Activated T-cell treated with anti-CD3 and anti-CD28 coated beads, Interleukin-2, amount 50 U/mL, for 24 hours (primary cell): ENCODE data around the gene LHFPL3.
"Not testable (repeated sequence)": the region's sequence is repeated elsewhere in the genome, so short reads cannot be mapped to it uniquely, and the experiment has no call there.

Source experiments
- DNase-seq: peaks from one replicate; pipeline ENCODE4 v3.0.0-alpha.2; 2020
- H3K27ac Mint-ChIP-seq: 2 replicates; pipeline ENCODE4 v1.8.0; 2020; ENCODE audit warnings: mild to moderate bottlenecking, mixed read lengths
- H3K27me3 Mint-ChIP-seq: 2 replicates; pipeline ENCODE4 v1.8.0; 2020; ENCODE audit warnings: mixed read lengths
- H3K36me3 Mint-ChIP-seq: 2 replicates; pipeline ENCODE4 v1.8.0; 2020; ENCODE audit warnings: low read depth, mixed read lengths
- H3K4me1 Mint-ChIP-seq: 2 replicates; pipeline ENCODE4 v1.8.0; 2020; ENCODE audit warnings: low read depth, mixed read lengths
- H3K4me3 Mint-ChIP-seq: 2 replicates; pipeline ENCODE4 v1.8.0; 2020; ENCODE audit warnings: mild to moderate bottlenecking, moderate library complexity, mixed read lengths
- H3K9me3 Mint-ChIP-seq: 2 replicates; pipeline ENCODE4 v1.8.0; 2020; ENCODE audit warnings: mixed read lengths

Gene LHFPL3

DNA sequence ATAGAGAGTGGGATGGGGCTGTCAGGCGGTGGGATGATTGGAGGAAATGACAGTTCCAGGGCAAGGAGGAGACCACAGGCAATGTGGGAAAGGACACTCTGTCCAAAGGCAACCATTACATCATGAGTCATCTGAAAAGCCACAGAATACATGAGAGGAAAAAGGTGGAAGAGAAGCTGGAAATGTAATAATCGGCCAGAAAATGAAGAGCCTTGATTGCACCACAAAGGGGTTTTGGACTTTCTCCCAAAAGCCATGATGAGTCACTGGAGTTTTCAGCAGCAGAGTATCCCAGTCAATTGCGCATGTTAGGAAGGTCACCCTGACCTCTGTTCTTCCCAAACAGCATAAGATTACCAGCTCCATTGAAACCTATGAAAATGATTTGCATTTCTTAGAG lies 222.0 kb downstream of the LHFPL3 start:
- no peak overlapping the region for H3K27ac Mint-ChIP-seq
- H3K27me3 Mint-ChIP-seq, result no peaks in the 10 kb centered on the region
- H3K36me3 Mint-ChIP-seq, result no peaks in the 10 kb centered on the region
- no peak overlapping the region for H3K4me3 Mint-ChIP-seq
- no peak for DNase-seq
- peaks cover 3% of the 10 kb centered on the region for H3K9me3 Mint-ChIP-seq
- no peaks in the 10 kb centered on the region for H3K4me1 Mint-ChIP-seq

DNA sequence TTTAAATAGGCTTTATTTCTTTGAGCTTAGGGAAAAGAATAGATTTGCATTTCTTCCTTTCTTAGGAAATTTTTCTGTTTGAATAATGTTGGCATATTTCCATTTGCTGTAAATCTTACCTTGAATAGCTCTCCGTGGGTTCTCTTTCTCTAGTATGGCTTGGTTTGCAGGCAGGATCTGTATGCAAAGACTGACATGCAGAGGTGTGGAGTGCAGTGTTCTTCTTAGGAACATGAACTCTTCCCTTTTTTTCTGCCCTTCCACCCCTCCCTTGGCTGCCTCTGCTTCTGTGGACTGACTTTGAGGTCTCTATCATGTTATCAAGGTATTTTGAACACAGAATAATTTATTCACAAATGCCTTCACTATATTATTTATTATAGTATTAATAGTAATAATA lies 222.8 kb downstream of the LHFPL3 start:
- Mint-ChIP-seq H3K4me1 (no peaks in the 10 kb centered on the region), H3K9me3 (peaks cover 8% of the 10 kb centered on the region), H3K27me3 (no peaks in the 10 kb centered on the region), H3K27ac (no peak overlapping the region), H3K4me3 (no peak overlapping the region), H3K36me3 (no peaks in the 10 kb centered on the region)
- no peak for DNase-seq

DNA sequence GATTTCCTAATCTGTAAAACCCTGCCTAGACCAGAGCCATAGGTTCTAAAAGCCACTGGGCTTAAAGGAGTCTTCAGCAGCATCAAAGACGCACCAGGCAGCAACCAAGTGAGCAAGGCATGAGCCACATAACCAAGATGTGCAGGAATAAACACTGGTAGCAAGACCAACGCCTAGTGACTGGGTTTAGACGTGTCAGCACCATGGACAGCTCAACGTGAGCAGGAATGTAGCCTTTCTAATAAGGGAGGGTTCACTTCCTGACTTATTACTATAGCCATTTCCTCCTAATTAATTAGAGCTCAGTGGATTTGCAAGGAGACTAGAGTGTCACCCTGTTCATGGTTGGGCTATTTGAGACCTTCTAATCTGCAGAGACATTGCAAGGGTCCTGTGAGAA lies 223.7 kb downstream of the LHFPL3 start:
- no peak overlapping the region for H3K4me3 Mint-ChIP-seq
- H3K27me3 Mint-ChIP-seq, result no peaks in the 10 kb centered on the region
- H3K36me3 Mint-ChIP-seq, result no peaks in the 10 kb centered on the region
- no peak overlapping the region for H3K27ac Mint-ChIP-seq
- H3K9me3 Mint-ChIP-seq, result peaks cover 11% of the 10 kb centered on the region
- no peaks in the 10 kb centered on the region for H3K4me1 Mint-ChIP-seq
- DNase-seq, result no peak

DNA sequence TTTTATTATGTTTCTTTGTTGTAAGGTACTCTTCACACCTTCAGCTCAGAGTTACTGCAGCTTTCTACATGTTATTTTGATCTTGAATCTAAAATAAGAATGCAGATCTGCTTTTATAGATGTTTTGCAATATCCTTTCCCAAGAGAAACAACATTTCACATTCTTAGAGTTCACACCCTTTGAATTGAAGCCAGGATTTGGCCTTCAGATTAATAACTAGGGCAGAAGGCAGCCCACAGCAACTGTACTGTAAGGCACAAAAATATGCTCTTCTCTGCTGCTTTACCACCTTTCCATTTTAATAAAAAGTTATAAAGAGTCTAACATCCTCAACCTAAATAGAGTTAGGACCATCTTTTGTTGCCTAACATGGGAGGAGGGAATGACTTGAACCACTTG lies 224.7 kb downstream of the LHFPL3 start:
- peaks cover 14% of the 10 kb centered on the region for H3K9me3 Mint-ChIP-seq
- no peak for DNase-seq
- no peaks in the 10 kb centered on the region for H3K27me3 Mint-ChIP-seq
- H3K27ac Mint-ChIP-seq, result no peak overlapping the region
- no peaks in the 10 kb centered on the region for H3K36me3 Mint-ChIP-seq
- no peaks in the 10 kb centered on the region for H3K4me1 Mint-ChIP-seq
- H3K4me3 Mint-ChIP-seq, result no peak overlapping the region

DNA sequence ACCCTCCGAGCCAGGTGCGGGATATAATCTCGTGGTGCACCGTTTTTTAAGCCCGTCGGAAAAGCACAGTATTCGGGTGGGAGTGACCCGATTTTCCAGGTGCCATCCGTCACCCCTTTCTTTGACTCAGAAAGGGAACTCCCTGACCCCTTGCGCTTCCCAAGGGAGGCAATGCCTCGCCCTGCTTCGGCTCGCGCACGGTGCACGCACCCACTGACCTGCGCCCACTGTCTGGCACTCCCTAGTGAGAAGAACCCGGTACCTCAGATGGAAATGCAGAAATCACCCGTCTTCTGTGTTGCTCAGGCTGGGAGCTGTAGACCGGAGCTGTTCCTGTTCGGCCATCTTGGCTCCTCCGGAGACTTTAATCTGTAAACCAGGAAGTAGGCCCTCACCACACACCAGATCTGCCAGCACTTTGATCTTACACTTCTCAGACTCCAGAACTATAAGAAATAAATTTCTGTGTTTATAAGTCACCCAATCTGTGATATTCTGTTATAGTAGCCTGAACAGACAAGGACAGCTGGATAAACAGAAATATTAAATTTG lies 235.0 kb downstream of the LHFPL3 start:
- H3K36me3 Mint-ChIP-seq, H3K27ac Mint-ChIP-seq: not testable (repeated sequence)

DNA sequence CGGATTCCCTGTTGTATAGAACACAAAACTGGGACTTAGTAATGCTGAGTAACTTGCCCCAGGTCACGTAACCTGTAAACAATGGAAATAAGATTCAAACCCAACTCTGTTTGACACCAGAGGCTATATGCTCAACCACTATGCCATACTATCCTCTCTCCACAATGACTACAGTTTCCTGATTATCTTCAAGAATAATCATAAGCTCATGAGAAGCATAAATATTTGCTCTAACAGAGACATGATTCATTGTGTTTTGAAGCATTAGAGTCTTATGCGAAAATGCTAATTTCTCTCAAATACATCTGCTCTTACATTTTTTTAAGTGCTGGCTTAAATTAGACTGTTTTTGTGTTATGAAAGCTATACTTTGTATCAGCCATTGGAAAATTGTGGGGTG lies 241.3 kb downstream of the LHFPL3 start:
- Mint-ChIP-seq H3K9me3 (no peaks in the 10 kb centered on the region), H3K36me3 (no peaks in the 10 kb centered on the region), H3K27ac (no peak overlapping the region), H3K27me3 (peaks cover 2% of the 10 kb centered on the region), H3K4me1 (no peaks in the 10 kb centered on the region), H3K4me3 (no peak overlapping the region)
- DNase-seq, result no peak

More for the DNA sequence above, 235.0 kb downstream of the LHFPL3 start:
- not testable (repeated sequence) for H3K9me3 Mint-ChIP-seq, H3K4me1 Mint-ChIP-seq, DNase-seq, H3K4me3 Mint-ChIP-seq, H3K27me3 Mint-ChIP-seq

DNA sequence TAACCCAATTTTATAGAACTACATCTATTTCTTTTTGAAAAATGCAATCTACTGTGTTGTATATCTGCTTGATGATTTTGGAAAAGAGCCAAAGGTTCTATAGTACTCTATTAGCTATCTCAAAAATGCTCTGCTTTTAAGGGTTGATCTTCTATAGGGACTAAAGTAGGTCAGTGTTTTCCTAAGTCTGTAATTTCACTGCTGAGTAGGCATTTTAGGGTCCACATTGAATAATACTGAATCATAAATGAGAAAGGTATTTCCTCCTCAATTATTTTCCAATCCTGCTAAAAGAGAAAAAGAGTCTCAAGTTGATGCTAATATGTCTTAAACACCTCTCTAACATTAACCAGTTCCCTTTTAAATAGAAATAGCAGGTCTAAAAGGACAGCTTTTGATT lies 244.2 kb downstream of the LHFPL3 start:
- no peaks in the 10 kb centered on the region for H3K4me1 Mint-ChIP-seq

DNA sequence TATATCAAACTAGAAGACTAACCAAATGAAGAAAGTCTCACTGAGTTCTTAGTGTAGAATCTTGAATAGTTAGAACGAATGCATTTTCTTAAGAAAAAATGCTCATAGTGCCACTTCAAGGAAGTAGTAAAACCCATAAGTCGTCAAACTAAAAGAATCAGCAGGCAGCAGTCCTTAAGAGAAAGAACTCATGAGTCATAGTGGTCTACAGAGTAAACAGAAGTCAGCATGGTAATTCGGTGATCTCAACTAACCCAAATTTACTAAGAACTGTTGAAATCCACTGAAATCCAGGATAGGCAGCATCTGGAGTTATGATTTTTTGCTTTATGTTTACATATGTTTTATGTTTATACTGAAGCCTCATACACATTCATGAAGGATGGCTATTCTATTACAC lies 256.2 kb downstream of the LHFPL3 start:
- Mint-ChIP-seq H3K4me3 (no peak overlapping the region), H3K4me1 (no peaks in the 10 kb centered on the region), H3K27ac (no peak overlapping the region), H3K9me3 (no peaks in the 10 kb centered on the region), H3K27me3 (no peaks in the 10 kb centered on the region), H3K36me3 (no peaks in the 10 kb centered on the region)
- no peak for DNase-seq

More for the DNA sequence above, 244.2 kb downstream of the LHFPL3 start:
- Mint-ChIP-seq H3K9me3 (no peaks in the 10 kb centered on the region), H3K4me3 (no peak overlapping the region), H3K27ac (no peak overlapping the region), H3K36me3 (no peaks in the 10 kb centered on the region), H3K27me3 (peaks cover 2% of the 10 kb centered on the region)
- DNase-seq, result no peak

DNA sequence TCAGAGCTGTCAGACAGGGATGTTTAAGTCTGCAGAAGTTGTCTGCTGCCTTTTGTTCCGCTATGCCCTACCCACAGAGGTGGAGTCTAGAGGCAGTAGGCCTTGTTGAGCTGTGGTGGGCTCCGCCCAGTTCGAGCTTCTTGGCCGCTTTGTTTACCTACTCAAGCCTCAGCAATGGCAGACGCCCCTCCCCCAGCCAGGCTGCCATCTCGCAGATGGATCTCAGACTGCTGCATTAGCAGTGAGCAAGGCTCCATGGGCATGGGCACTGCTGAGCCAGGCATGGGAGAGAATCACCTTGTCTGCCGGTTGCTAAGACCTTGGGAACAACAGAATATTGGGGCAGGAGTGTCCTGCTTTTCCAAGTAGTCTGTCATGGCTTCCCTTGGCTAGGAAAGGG lies 267.2 kb downstream of the LHFPL3 start:
- not testable (repeated sequence) for H3K27ac Mint-ChIP-seq, H3K36me3 Mint-ChIP-seq, H3K4me1 Mint-ChIP-seq

DNA sequence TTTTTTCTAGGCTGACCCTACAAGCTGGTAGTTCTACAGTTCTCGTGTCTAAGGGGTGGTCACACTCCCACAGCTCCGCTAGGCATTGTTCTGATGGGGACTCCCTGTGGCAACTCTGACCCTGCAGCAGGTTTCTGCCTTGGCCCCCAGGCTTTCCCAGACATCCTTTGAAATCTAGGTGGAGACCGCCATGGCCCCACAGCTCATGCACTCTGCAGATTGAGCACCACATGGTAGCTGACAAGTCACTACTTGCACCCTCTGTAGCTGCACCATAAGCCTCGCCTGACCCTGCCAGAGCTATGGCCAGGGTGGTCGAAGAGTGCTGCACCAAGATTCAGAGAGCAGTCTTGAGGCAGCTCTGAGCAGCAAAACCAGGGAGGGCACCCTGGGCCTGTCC lies 275.6 kb downstream of the LHFPL3 start:
- Mint-ChIP-seq H3K36me3 (no peaks in the 10 kb centered on the region), H3K9me3 (peaks cover 1% of the 10 kb centered on the region), H3K4me3 (no peak overlapping the region), H3K27ac (no peak overlapping the region), H3K27me3 (no peaks in the 10 kb centered on the region), H3K4me1 (no peaks in the 10 kb centered on the region)
- no peak for DNase-seq

More for the DNA sequence above, 267.2 kb downstream of the LHFPL3 start:
- H3K4me3 Mint-ChIP-seq, H3K9me3 Mint-ChIP-seq, H3K27me3 Mint-ChIP-seq, DNase-seq: not testable (repeated sequence)

DNA sequence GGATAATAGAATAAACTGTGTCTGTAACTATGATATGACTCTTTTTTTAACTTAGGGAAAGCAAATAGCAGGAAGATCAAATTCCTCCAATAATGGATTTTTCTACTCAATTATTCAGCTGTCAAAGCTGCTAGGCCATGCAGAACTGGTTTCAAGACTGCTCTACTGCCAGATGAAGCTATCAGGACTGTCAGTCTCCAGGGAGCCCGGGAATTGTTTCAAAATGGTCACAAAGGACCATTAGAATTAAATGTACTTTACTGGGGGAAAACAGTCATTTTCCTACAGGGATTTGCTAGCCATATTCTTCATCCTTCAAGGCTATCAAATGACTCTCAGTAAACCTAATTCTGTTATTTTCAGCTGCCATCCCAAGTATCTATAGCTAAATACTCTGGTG lies 276.3 kb downstream of the LHFPL3 start:
- no peaks in the 10 kb centered on the region for H3K36me3 Mint-ChIP-seq
- no peaks in the 10 kb centered on the region for H3K4me1 Mint-ChIP-seq

DNA sequence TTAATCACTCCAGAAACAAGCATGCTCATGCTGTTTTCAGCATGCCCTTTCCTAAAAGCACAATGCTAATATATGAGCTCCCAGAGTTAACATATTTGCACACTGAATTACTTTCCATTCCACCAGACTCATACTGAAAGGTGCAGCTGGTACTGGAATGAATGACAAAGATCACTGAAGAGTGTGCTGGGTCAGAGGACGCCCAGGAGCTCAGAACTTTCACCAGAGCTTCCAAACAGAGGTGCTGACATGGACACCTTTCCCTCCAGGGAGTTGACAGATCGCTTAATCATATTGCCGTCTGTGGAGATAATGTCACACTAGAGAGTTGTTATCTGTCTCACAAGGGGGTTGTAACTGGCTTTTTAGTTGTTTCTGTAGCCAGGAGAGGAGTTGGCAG lies 292.9 kb downstream of the LHFPL3 start:
- Mint-ChIP-seq H3K4me1 (no peaks in the 10 kb centered on the region), H3K9me3 (no peaks in the 10 kb centered on the region), H3K27ac (no peak overlapping the region), H3K4me3 (no peak overlapping the region), H3K36me3 (no peaks in the 10 kb centered on the region), H3K27me3 (no peaks in the 10 kb centered on the region)
- no peak for DNase-seq

More for the DNA sequence above, 276.3 kb downstream of the LHFPL3 start:
- Mint-ChIP-seq H3K4me3 (no peak overlapping the region), H3K9me3 (peaks cover 1% of the 10 kb centered on the region), H3K27me3 (no peaks in the 10 kb centered on the region), H3K27ac (no peak overlapping the region)
- no peak for DNase-seq

DNA sequence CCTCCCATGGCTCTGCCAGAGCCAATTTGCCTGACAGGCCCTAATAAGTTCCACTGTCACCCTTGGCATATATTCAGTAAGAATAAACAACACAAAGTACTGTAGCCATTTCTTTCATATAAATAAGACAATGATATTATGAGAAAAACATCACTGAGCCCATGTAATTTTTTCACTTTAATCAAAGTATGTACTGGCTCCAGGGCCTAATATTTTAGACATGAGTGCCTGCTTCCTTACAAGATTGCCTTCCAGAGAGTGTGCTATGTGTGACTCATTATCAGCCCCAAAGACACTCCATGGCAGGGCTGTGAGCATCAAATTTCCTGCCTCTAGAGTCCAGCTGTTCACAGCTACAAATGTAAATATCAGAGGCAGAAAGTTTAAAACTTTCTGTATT lies 297.6 kb downstream of the LHFPL3 start:
- no peak overlapping the region for H3K4me3 Mint-ChIP-seq
- H3K27me3 Mint-ChIP-seq, result no peaks in the 10 kb centered on the region
- no peaks in the 10 kb centered on the region for H3K9me3 Mint-ChIP-seq
- no peak for DNase-seq
- no peak overlapping the region for H3K27ac Mint-ChIP-seq
- H3K36me3 Mint-ChIP-seq, result no peaks in the 10 kb centered on the region
- H3K4me1 Mint-ChIP-seq, result no peaks in the 10 kb centered on the region

DNA sequence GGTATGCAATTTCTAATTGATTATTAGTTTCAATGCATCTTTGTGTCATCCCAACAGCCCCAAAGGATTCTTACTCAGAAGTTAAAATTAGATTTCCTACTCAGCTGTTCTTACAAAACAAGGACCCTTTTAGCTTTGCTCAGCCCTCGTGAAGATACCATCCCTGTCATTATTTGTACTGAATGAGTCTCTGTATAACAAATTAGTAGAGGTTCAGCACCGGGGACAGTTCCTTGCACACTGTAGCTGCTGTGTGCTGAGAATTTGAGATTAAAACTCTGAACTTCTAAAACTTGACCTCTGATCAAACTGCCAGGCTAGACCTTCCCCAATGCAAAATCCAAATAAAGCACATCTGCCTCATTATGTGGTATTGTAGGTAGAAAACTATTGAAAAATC lies 299.1 kb downstream of the LHFPL3 start:
- DNase-seq, result no peak
- H3K27me3 Mint-ChIP-seq, result no peaks in the 10 kb centered on the region
- no peak overlapping the region for H3K27ac Mint-ChIP-seq
- H3K36me3 Mint-ChIP-seq, result no peaks in the 10 kb centered on the region
- H3K9me3 Mint-ChIP-seq, result no peaks in the 10 kb centered on the region
- no peak overlapping the region for H3K4me3 Mint-ChIP-seq
- H3K4me1 Mint-ChIP-seq, result no peaks in the 10 kb centered on the region

DNA sequence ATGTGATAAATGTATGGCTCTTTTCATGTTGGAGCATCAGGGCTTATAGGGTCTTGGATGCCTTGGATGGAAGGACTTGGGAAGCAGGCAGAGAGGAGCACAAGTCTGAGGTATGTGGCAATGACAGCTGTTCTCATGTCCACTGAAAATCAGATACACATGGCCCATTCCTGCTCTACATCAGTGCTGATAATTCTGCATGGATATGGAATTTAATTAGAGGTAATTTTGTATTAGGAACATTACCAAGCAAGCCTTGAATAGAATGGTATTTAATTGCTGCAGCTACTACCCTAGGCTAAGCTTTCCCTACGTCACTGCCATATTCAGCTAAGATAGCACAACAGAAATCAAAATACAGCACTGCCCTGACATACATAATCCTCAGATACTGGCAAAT lies 299.6 kb downstream of the LHFPL3 start:
- no peak for DNase-seq
- Mint-ChIP-seq H3K36me3 (no peaks in the 10 kb centered on the region), H3K4me3 (no peak overlapping the region), H3K9me3 (no peaks in the 10 kb centered on the region), H3K27me3 (no peaks in the 10 kb centered on the region), H3K4me1 (no peaks in the 10 kb centered on the region), H3K27ac (no peak overlapping the region)

DNA sequence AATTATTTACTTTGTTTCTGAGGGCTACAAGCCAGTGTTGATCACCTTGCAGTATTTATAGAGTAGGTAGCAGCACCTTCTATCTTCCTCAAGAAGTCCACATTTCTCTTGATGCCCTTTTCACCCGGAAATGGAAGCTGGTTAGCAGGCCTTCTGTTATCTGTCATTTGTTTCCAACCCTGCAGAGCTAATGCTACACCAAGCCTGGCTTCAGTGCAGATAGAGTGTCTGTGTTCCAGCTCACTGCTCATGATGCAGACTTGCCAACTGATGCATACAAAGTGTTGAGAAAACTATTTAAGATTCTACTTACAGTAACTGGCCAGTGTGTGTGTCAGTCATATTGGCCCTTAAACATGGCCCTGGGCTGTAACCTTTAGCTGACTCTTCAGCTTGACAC lies 301.0 kb downstream of the LHFPL3 start:
- H3K36me3 Mint-ChIP-seq, result no peaks in the 10 kb centered on the region
- no peak overlapping the region for H3K4me3 Mint-ChIP-seq
- no peaks in the 10 kb centered on the region for H3K9me3 Mint-ChIP-seq
- no peak for DNase-seq
- no peak overlapping the region for H3K27ac Mint-ChIP-seq
- no peaks in the 10 kb centered on the region for H3K4me1 Mint-ChIP-seq
- no peaks in the 10 kb centered on the region for H3K27me3 Mint-ChIP-seq
